CD4-positive, alpha-beta T cell treated with Interferon alpha-2 for 1 hour (primary cell): ENCODE data around the gene DNAH3.
"Not testable (repeated sequence)": the region's sequence is repeated elsewhere in the genome, so short reads cannot be mapped to it uniquely, and the experiment has no call there.

Source experiments
- DNase-seq, 2 donors: peaks; one replicate each; pipeline ENCODE4 v3.0.0-alpha.2; 2020 to 2022

Gene DNAH3

GRCh38 chr16:21063314-21063713, 87.3 kb downstream of the DNAH3 start:
- not testable (repeated sequence) for DNase-seq

- DNase-seq, result no peak
Measured at GRCh38 chr16:21060027-21060510, 90.6 kb downstream of the DNAH3 start.

- no peak for DNase-seq
Measured at GRCh38 chr16:21057875-21058274, 92.8 kb downstream of the DNAH3 start.

- DNase-seq, result no peak
Measured at GRCh38 chr16:21056396-21056795, 94.2 kb downstream of the DNAH3 start.

GRCh38 chr16:21055738-21056137, 94.9 kb downstream of the DNAH3 start:
- DNase-seq, result not testable (repeated sequence)

GRCh38 chr16:21053590-21053989, 97.1 kb downstream of the DNAH3 start:
- DNase-seq, result no peak

GRCh38 chr16:21048091-21048912, 102.3 kb downstream of the DNAH3 start:
- not testable (repeated sequence) for DNase-seq

- DNase-seq, result no peak
Measured at GRCh38 chr16:21038197-21038596, 112.4 kb downstream of the DNAH3 start.

- DNase-seq, result no peak
Measured at GRCh38 chr16:21037736-21038135, 112.9 kb downstream of the DNAH3 start.

- no peak for DNase-seq
Measured at GRCh38 chr16:21037168-21037567, 113.5 kb downstream of the DNAH3 start.

- DNase-seq, result no peak
Measured at GRCh38 chr16:21036471-21036870, 114.2 kb downstream of the DNAH3 start.

GRCh38 chr16:21033704-21034103, 116.9 kb downstream of the DNAH3 start:
- DNase-seq, result no peak

GRCh38 chr16:21033264-21033663, 117.4 kb downstream of the DNAH3 start:
- DNase-seq, result no peak

GRCh38 chr16:21028728-21029127, 121.9 kb downstream of the DNAH3 start:
- no peak for DNase-seq

- no peak for DNase-seq
Measured at GRCh38 chr16:21026846-21027245, 123.8 kb downstream of the DNAH3 start.

GRCh38 chr16:21023509-21024202, 127.0 kb downstream of the DNAH3 start:
- peak in 1 of 2 donors; percentile 11 for DNase-seq

- no peak for DNase-seq
Measured at GRCh38 chr16:21021316-21021715, 129.3 kb downstream of the DNAH3 start.

- DNase-seq, result no peak
Measured at GRCh38 chr16:21009815-21010214, 140.8 kb downstream of the DNAH3 start.

- no peak for DNase-seq
Measured at GRCh38 chr16:21005008-21005407, 145.6 kb downstream of the DNAH3 start.

- DNase-seq, result peak in 1 of 2 donors; percentile 9
Measured at GRCh38 chr16:21001262-21001661, 149.4 kb downstream of the DNAH3 start.

GRCh38 chr16:20997147-20997546, 153.5 kb downstream of the DNAH3 start:
- DNase-seq, result no peak

GRCh38 chr16:20995711-20996110, 154.9 kb downstream of the DNAH3 start:
- no peak for DNase-seq

- not testable (repeated sequence) for DNase-seq
Measured at GRCh38 chr16:20989496-20990070, 161.1 kb downstream of the DNAH3 start.

GRCh38 chr16:20987049-20987448, 163.6 kb downstream of the DNAH3 start:
- DNase-seq, result no peak
